H1 (cell line): Measurements from ENCODE around the gene HSD17B2. TPM values are rescaled to one million over a fixed set of nuclear protein-coding genes. Genes with fewer than 3 reads are reported as not detected.

Source experiments
- CBX8 ChIP-seq: fragments of 300-800, 300-1000 bp; sonication (generic); IDR thresholded peaks from 2 replicates; pipeline ENCODE4 v1.7.1; 2016; ENCODE audit warnings: low read depth, low read length, borderline replicate concordance
- polyA plus RNA-seq, 7 experiments: library from polyadenylated mRNA; depleted of rRNA in 3 of 7; stranded (reverse) in 5 of 7; unstranded in 2 of 7; fragments of >200 nt in 5 of 7; fragments of 200-250 nt in 2 of 7; gene quantifications; 1 replicate in 5 of 7; 2 replicates in 1 of 7; 4 replicates in 1 of 7; pipeline versions ENCODE4 v1.2.1 to v1.2.3, GENCODE V29; 2011 to 2013; ENCODE audit warnings: missing spikeins in 2 of 7, mixed read lengths in 2 of 7
- total RNA-seq: library from RNA; stranded (reverse); fragmentation: NEBNext Ultra II Directional; extraction: Animal tissue kit (Norgen Biotek cat#: 25700); gene quantifications from 2 replicates; pipeline ENCODE4 v1.2.1, GENCODE V29; 2021

HSD17B2 gene
- total and polyA plus RNA-seq, 2 of the 8 experiments (the other 6 are each of a cell fraction or from before 2014, with no cell fraction given): not detected

DNA sequence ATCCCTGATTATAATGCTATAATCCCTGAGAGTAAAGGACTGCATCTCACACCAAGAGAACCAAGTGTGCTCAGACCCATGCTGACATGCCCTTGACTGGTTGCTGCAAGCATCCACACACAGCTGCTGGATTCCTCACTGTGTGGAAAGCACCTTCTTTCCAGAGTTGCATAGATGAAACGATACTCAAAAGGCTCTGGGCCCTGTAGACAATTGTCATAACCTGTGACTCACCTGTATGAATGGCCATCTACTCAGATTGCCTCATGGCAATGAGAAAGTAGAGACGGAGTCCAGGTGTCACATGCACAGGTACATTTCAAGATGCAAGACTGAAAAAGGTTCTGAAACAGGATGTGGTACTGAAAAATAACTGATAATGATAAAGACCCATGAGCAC is 76.9 kb downstream of the HSD17B2 start (continued):
- no peak for TF ChIP-seq CBX8
